SK-N-SH (cell line): ENCODE results near the gene SLC38A3.

Source experiments
- CTCF ChIP-seq: fragments of 200-600 bp; sonication (generic); IDR thresholded peaks from 2 replicates; pipeline ENCODE4 v1.6.1; 2017; ENCODE audit warnings: antibody characterized with exemption, mild to moderate bottlenecking, moderate library complexity
- FOXJ3 ChIP-seq: sonication (generic); formaldehyde crosslinking; IDR thresholded peaks from 2 replicates; pipeline ENCODE4 v1.5.1; 2020; ENCODE audit warnings: mild to moderate bottlenecking, missing genetic modification reagents
- MEF2A ChIP-seq: IDR thresholded peaks from 2 replicates; pipeline ENCODE4 v1.4.0; 2012; ENCODE audit warnings: low read depth, borderline replicate concordance
- SIN3A ChIP-seq: IDR thresholded peaks from 2 replicates; pipeline ENCODE4 v1.6.1; 2012; ENCODE audit warnings: low read depth, mild to moderate bottlenecking, low read length, moderate library complexity, borderline replicate concordance
- YY1 ChIP-seq: IDR thresholded peaks from 2 replicates; pipeline ENCODE4 v1.4.0; 2012; ENCODE audit warnings: low read depth, mild to moderate bottlenecking

GRCh38 chr3:50171540-50172301, 33.4 kb upstream of the SLC38A3 start:
- TF ChIP-seq YY1 (no peak), CTCF (no peak), SIN3A (no peak), MEF2A (no peak), FOXJ3 (CRISPR knock-in tag) (no peak)
